ENCODE results near the gene CNGA3.

DNA sequence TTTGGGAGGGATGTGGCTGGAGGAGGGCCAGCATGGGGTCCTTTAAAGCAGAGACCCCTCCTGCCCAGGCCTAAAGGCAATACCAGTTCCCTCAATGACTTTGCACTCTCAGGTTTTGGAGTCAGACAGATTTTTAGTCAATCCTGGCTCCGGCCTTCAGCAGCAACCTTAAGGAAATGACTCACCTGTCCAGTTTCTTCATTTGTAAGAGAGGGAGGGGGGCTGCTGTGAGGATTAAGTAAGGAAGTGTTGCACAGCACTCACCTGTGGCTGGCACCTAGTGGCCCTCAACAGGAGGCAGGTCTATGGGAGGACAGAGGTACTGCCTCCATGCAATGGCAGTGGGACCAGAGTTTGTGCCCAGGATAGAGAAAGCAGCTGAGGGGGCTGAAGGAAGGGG lies 13.7 kb downstream of the CNGA3 start:
- TF ChIP-seq, protein P1, sequence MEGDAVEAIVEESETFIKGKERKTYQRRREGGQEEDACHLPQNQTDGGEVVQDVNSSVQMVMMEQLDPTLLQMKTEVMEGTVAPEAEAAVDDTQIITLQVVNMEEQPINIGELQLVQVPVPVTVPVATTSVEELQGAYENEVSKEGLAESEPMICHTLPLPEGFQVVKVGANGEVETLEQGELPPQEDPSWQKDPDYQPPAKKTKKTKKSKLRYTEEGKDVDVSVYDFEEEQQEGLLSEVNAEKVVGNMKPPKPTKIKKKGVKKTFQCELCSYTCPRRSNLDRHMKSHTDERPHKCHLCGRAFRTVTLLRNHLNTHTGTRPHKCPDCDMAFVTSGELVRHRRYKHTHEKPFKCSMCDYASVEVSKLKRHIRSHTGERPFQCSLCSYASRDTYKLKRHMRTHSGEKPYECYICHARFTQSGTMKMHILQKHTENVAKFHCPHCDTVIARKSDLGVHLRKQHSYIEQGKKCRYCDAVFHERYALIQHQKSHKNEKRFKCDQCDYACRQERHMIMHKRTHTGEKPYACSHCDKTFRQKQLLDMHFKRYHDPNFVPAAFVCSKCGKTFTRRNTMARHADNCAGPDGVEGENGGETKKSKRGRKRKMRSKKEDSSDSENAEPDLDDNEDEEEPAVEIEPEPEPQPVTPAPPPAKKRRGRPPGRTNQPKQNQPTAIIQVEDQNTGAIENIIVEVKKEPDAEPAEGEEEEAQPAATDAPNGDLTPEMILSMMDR (IDR thresholded peaks at IDR 0.05), result no peak
- TF ChIP-seq POLR2A (IDR thresholded peaks at IDR 0.05) (no peak), POLR2AphosphoS5 (IDR thresholded peaks at IDR 0.05) (no peak), EP300 (IDR thresholded peaks at IDR 0.05) (no peak)

All from sigmoid colon (tissue), 4 donors.